Mammary epithelial cell (primary cell): ENCODE results near the gene HTR1A.

Experiments used
- EZH2 ChIP-seq: IDR thresholded peaks from 2 replicates; pipeline ENCODE4 v1.6.1; 2012; ENCODE audit warnings: low read length, inconsistent platforms, borderline replicate concordance
- TF ChIP-seq, protein P1 (sequence below), 2 donors: IDR thresholded peaks in 1 of 2; conservative IDR thresholded peaks in 1 of 2; 2 replicates each; pipeline ENCODE4 v1.5.1; 2011 to 2012; ENCODE audit warnings: inconsistent platforms in 2 of 2, low read length in 2 of 2, mild to moderate bottlenecking in 2 of 2, control low read depth in 1 of 2, low read depth in 1 of 2; ENCODE audit not compliant: insufficient read depth in 1 of 2; ENCODE audit errors: extremely low read depth in 1 of 2

DNA sequence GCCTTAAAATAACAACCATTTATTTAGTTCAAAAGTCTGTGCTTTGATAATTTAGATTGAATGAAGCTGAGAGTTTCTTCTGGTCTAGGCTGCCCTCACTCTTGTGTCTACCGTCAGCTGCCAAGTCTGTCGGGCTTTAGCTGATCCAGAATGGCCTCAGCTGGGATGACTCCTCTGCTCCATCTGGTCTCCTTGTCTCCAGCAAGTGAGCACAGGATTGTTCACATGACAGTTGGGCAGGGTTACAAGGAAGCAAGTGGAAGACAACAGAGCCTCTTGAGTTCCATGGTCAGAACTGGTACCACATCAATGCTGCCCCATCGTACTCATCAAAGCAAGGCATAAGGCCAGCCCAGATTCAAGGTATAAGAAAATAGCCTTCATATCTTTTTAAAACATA, 9.0 kb downstream of the HTR1A start:
- TF ChIP-seq, protein P1, sequence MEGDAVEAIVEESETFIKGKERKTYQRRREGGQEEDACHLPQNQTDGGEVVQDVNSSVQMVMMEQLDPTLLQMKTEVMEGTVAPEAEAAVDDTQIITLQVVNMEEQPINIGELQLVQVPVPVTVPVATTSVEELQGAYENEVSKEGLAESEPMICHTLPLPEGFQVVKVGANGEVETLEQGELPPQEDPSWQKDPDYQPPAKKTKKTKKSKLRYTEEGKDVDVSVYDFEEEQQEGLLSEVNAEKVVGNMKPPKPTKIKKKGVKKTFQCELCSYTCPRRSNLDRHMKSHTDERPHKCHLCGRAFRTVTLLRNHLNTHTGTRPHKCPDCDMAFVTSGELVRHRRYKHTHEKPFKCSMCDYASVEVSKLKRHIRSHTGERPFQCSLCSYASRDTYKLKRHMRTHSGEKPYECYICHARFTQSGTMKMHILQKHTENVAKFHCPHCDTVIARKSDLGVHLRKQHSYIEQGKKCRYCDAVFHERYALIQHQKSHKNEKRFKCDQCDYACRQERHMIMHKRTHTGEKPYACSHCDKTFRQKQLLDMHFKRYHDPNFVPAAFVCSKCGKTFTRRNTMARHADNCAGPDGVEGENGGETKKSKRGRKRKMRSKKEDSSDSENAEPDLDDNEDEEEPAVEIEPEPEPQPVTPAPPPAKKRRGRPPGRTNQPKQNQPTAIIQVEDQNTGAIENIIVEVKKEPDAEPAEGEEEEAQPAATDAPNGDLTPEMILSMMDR (conservative IDR thresholded peaks at IDR 0.05 in 1 of 2, IDR thresholded peaks at IDR 0.05 in 1 of 2; ENCODE audit: extremely low read depth in 1 of 2, insufficient read depth in 1 of 2, low read depth in 1 of 2, low read length in 2 of 2) = no peak
- TF ChIP-seq EZH2 = no peak
